NCI-H524 treated with DMSO at 0.1 percent for 48 hours (cell line): ENCODE measurements around the gene SLC6A8.

ENCODE experiments used
- DNase-seq: peaks from one replicate; lab custom pipeline; 2025; lab: John Stamatoyannopoulos, UW

Gene SLC6A8

GRCh38 chrX:153648358-153649177, 39.2 kb upstream of the SLC6A8 start:
- no peak for DNase-seq

- peak; percentile 23 for DNase-seq
Measured at GRCh38 chrX:153649178-153649914, 38.4 kb upstream of the SLC6A8 start.

GRCh38 chrX:153649915-153650782, 37.6 kb upstream of the SLC6A8 start:
- no peak for DNase-seq

- DNase-seq = no peak
Measured at GRCh38 chrX:153650959-153651358, 36.8 kb upstream of the SLC6A8 start.

GRCh38 chrX:153651540-153652079, 36.1 kb upstream of the SLC6A8 start:
- no peak for DNase-seq

- DNase-seq = no peak
Measured at GRCh38 chrX:153653556-153653955, 34.2 kb upstream of the SLC6A8 start.

- DNase-seq = no peak
Measured at GRCh38 chrX:153657161-153657560, 30.6 kb upstream of the SLC6A8 start.

- no peak for DNase-seq
Measured at GRCh38 chrX:153659268-153659667, 28.5 kb upstream of the SLC6A8 start.

- no peak for DNase-seq
Measured at GRCh38 chrX:153662266-153662665, 25.5 kb upstream of the SLC6A8 start.

GRCh38 chrX:153665726-153666306, 21.9 kb upstream of the SLC6A8 start:
- DNase-seq = no peak

GRCh38 chrX:153667281-153667955, 20.3 kb upstream of the SLC6A8 start:
- no peak for DNase-seq

- DNase-seq = peak; percentile 26
Measured at GRCh38 chrX:153667956-153668396, 19.8 kb upstream of the SLC6A8 start.

- DNase-seq = no peak
Measured at GRCh38 chrX:153668423-153669173, 19.1 kb upstream of the SLC6A8 start.

- DNase-seq = no peak
Measured at GRCh38 chrX:153669174-153669890, 18.4 kb upstream of the SLC6A8 start.

GRCh38 chrX:153669901-153670731, 17.6 kb upstream of the SLC6A8 start:
- DNase-seq = no peak

- DNase-seq = no peak
Measured at GRCh38 chrX:153670748-153671588, 16.8 kb upstream of the SLC6A8 start.

- no peak for DNase-seq
Measured at GRCh38 chrX:153671589-153672530, 15.9 kb upstream of the SLC6A8 start.
